GM19035 (cell line): Measurements from ENCODE around the gene TCAF1.
"Not testable (repeated sequence)": the region's sequence is repeated elsewhere in the genome, so short reads cannot be mapped to it uniquely, and the experiment has no call there.

Experiments
- ATAC-seq: cut with Tn5 transposase; IDR thresholded peaks from one replicate; pipeline ENCODE4 v1.9.1; 2021; ENCODE audit not compliant: unreplicated experiment

TCAF1 gene

DNA sequence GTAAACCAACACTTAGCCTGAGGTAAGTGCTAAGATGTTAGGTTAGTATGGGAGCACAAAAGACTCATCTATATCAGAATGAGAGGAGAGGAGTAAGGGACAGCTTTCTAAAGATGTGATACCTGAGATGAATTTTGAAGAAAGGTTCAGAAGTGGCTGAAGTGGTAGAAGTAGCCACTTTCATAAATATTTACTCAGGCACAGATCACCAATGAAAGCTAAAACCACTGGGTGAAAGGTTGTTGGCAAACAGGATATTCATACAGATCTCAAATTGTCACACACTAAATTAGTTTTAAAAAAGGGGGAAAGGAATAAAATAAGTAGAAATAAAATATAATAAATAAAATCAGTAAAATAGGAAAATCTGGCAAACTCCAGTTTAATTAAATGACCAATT is 30.4 kb downstream of the TCAF1 start:
- ATAC-seq: not testable (repeated sequence)

DNA sequence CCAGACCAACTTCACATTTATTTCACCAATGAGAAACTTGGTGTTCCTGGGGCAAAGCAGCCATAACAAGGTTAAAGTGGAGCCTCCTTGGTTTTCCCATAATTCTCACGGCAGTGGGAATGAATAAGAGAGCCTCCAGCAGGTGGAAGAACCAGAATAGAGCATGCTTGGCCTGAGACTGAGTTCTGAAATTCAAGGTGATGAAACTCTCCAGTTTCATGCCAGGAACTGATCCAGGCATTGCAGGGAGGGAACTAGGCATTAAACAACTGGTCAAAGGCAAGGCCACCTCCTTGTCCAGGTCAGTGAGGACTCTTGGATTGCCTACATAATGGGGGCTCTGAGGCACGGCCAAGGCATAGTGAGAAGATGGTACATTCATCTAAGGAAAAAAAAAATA is 44.0 kb downstream of the TCAF1 start:
- not testable (repeated sequence) for ATAC-seq

DNA sequence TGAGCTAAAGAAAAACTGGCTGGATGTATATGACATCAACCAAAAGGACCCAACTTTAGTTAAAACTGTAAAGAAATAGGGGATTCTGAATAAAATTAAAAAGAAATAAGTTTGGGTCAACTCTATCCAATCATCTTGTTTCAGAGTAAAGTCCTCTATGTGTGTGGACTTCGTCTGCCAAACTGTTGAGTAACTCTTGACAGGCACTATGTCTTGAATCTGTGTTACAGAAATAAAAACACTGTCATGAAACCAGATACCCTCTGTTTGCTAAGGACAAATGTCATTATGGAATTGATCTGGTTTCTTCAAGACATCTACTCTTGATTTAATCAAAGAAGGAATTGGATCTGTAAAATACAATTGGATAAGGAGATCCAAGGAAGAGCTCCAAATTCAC is 46.5 kb downstream of the TCAF1 start:
- not testable (repeated sequence) for ATAC-seq

DNA sequence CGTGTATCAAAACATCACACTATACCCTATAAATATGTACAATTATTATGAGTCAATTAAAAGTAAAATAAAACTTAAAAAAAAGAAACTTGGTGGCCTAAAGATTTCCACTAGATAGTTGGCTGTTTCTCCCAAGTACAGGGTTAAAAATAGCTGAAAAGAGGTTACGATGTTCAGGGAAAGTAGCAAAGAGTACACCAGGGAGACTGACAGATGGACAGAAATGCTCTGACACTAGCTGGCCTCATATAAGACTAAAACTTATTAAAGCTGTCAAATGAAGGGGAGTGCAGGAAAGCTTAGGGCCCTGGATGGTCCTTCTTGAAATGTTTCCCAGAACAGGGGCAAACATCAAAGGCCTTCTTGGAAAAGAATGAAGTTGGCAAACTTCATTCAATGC is 51.3 kb downstream of the TCAF1 start:
- no peak for ATAC-seq

DNA sequence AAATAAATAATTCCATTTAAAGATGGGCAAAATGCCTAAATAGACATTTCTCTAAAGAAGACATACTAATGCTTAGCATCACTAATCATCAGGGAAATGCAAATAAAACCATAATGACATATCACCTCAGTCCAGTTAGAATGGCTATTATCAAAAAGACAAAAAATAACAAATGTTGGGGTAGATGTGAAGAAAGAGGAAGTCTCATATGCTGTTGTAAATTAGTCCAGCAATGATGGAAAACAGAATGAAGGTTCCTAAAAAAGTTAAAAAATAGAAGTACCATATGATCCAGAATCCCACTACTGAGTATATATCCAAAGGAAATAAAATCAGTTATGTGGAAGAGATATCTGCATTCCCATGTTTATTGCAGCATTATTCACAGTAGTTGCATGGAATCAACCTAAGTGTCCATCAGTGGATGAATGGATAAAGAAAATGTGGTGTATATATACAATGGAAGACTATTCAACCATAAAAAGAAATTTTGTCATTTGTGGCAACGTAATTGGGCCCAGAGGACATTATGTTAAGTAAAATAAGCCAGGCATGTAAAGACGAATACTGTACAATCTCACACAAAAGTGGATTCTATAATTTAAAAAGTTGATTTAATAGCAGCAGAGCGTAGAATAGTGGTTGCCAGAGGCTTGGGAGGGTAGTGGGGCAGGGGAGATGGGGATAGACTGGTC is 52.0 kb downstream of the TCAF1 start:
- ATAC-seq: no peak

DNA sequence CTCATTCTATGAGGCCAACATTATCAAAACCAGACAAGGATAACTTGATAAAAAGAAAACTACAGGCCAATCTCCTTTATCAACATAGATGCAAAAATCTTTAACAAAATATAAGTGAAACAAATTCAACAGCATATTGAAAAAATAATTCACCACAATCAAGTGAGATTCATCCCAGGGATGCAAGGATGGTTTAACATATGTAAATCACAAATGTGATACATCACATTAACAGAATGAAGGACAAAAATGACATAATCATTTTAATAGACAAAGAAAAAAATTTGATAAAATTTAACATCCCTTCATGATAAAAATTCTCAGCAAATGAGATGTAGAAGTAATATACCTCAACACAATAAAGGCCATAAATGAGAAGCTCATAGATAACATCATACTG is 53.8 kb downstream of the TCAF1 start:
- no peak for ATAC-seq

GRCh38 chr7:143846692-143847091 is 55.3 kb downstream of the TCAF1 start:
- ATAC-seq: no peak

DNA sequence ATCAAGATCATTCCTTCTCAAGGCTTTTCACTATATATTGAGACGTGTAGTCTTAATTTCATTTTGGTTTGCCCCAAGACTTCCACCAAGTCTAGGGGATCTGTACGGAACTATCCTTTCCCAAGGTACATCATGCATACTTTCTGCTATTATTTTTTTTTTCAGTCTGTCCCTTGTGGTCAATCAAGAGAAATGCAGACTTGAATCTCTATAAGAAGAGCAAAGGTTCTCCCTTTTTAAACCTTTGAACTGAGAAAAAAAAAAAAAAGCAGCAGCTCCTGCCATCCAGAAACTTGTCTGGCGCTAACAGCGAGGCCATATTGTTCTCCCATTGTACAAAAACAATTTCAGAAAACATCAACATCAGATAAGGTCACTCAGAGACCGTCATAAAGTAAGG is 60.3 kb downstream of the TCAF1 start:
- not testable (repeated sequence) for ATAC-seq

DNA sequence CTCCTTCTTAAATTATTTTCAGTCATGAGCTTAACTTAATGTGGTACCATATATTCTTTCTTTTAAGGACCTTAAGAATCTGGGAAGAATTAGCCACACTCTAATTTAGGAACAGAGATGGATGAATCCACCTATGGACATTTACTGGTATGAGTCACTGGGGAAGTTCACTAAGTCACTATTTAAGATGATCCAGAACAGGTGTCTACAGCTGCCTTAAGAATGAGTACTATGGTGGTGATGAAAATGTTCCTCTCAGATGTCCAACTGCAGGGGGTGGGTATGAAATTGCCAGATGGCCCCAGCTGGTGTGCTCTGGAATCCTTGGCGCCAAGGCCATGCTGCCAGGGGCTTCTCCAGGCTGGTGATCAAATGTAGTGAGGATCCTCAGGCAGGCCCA is 61.9 kb downstream of the TCAF1 start:
- ATAC-seq: not testable (repeated sequence)

DNA sequence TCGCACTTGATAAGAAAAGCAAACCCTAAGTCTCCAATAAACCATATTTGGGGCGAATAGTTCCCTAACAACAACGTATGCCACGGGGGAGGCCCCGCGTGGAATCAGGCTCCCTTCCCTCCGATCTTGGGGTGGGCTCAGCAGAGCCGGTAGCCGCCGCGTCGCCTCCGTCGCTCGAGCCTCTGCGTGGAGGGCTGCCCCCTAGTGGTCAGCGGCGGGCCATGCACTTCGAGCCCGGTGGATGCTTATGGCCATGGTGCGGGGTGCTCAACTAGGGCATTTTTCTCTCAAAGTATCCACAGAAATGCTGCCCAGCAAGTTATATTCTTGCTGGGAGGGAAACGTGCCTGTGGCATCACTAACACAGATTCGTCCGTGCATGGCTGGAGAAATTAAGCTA is 64.8 kb downstream of the TCAF1 start:
- peak; percentile 67 for ATAC-seq

DNA sequence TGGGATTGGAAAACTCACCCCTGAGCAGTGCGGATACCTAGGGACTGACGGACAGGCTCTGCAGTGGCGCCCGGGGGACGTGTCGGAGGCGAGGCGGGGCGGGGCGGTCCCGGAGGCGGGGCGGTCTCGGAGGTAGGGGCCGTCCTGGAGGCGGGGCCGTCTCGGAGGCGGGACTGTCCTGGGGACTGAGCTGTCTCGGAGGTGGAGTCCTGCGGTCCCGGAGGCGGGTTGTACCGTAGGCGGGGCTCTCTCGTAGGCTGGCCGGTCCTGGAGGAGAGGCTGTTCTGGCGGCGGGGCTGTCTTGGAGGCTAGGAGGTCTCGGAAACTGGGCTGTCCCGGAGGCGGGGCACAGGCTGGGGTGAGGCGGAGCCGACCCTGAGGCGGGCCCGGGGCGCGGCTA is 65.4 kb downstream of the TCAF1 start:
- peak; percentile 81 for ATAC-seq

DNA sequence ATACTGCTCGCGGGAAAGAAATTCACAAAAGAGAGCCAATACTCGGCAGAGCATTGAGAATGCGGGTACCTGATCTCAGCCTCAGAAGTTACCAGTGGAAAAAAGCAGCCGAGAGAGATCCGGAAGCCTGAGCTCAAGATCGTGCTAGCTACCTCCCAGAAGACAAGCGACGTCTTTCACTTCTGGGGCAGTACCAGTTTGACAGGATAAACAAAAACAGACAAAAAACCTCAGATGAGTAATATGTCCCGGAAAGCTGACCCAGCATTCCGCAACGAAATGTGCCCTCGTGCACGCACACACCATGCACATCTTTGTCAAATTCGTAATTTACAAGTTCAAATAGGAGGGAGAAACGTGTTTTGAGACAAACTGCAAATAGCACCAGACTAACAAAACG is 65.9 kb downstream of the TCAF1 start:
- peak; percentile 35 for ATAC-seq

DNA sequence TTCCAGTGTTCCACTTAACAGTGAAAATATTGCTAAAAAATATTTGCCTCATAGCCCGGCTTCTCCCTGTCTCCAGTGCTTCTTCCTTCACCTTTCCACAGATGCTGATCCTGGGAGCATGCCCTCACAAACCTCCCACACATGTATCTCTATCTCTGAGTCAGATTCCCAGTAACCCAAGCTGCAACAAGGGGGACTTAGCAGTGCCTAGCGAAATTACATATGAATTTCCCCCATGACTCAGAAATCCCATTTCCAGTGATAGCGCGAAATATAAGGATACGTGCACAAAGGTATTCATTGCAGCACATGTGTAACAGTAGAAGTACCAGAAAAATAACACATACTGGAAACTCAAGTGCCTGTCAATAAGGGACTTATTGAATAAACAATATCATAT is 75.4 kb downstream of the TCAF1 start:
- ATAC-seq: not testable (repeated sequence)

DNA sequence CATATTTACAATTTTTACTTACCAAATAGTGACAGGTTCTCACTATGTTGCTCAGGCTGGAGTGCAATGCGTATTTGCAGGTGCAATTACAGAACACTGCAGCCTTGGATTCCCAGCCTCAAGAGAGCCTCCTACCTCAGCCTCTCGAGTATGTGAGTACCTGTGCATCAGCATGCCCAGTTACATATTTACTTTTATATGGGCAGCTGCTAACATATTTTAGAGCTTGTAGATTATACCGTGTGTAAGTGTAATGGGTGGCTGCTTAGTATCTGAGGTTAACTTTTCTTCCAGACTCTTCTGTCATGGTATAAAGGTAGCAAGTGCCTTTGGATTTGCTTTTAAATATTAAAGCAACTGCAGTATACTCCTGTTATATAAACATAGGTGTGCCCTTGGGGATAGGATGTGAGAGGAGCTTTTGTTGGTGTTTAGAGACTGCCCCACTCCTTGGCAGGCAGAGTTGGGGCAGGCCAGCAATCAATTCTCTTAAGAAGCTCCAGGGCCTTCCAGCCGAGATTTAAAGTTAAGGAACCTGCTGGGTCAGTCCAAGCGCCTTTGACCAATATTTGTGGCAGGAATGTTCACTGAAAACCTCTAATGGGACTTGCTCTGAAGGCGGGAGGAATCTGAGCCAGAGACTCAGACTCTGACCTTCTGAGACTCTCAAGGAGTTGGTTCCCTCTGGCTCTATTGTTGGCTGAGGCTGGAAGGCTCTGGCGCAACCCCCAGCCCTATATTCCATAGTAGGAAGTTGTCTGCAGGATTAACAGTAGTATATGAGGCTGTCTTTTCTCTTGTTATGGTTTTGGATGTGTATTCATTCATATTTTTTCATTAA is 77.5 kb downstream of the TCAF1 start:
- ATAC-seq: not testable (repeated sequence)

DNA sequence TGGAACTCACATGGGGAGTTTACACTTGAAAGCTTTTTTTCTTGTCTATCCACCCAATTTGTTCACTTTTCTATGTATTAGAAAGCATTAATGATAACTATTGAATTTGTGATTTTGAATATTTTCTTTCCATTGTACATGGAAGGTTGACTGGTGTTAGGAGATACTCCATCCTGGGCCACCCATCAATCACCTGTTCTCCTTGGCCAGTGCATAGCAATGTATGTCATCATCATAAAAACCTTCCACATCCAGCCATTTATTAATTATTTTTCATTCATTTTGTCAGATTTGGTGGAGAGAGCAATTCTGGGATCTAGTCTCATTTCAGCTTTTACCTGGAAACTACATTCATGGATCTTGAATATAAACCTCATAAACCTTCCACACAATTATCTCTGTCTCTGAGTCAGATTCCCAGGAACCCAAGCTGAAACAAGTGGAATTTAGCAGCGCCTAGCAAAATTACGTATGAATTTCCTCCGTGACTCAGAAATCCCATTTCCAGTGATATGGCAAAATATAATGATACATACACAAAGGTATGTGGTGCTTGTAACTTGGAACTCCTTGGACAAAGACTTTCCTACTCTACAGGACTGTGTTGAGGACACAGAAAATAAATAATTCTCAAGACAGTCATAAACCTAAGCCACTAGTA is 78.2 kb downstream of the TCAF1 start:
- ATAC-seq: not testable (repeated sequence)

DNA sequence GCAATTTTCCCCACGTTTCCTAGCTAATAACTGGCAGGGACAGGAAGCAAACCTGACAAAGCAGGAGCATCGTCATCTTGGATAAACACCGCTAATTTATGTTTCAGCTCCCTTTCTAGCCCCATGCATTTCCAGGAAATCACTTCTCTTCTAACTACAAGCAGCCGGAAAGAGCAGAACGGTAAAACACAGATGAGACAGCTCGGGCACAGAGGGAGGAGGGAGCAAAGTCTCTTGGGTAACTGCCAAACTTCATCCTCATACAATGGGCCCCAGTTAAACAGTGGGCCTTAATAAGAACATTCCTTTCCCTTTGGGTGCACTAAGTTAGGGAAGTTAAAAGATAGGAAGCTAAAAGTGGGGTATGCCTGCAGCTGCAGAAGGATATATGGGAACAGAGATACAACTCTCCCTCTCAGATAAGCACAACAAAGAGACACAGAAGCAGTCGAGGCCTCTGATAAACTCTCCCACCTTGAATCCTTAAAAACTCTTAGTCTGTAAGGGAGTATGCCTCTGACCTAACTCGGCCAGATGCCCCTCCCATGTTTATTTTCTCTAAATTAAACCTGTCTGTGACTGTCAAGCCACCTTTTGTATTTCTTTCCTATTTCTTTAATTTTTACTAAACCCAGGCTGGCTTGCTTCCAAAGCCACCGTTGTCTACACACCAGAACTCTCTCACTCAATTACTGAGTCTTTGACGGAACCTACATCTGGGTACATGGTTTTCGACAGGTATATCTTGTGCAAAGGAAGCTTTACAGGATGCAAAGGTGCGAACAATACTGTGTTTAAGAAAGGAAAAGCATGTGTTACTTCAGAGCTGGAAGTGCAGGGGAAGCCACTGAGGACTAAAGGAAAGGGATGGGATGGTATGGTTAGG is 80.3 kb downstream of the TCAF1 start:
- not testable (repeated sequence) for ATAC-seq

DNA sequence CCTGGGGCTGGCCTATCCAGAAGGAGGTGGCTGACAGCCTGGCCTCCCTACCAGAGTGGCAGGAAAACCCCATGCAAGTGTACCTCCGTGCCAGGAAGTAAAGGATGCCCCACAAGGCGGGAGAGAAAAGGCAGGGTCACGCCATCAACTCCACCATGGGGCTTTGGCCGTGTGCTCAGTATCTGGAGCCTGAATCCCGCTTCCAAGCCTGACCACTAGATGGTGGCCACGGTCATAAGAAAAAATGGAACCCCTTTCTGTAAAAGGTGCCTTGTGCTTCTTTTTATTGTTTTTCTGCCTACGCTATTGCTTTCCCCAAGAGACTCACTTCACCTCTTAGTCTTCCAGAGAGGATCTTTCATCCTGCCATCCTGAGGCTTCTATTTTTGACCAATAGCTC is 84.1 kb downstream of the TCAF1 start:
- not testable (repeated sequence) for ATAC-seq

DNA sequence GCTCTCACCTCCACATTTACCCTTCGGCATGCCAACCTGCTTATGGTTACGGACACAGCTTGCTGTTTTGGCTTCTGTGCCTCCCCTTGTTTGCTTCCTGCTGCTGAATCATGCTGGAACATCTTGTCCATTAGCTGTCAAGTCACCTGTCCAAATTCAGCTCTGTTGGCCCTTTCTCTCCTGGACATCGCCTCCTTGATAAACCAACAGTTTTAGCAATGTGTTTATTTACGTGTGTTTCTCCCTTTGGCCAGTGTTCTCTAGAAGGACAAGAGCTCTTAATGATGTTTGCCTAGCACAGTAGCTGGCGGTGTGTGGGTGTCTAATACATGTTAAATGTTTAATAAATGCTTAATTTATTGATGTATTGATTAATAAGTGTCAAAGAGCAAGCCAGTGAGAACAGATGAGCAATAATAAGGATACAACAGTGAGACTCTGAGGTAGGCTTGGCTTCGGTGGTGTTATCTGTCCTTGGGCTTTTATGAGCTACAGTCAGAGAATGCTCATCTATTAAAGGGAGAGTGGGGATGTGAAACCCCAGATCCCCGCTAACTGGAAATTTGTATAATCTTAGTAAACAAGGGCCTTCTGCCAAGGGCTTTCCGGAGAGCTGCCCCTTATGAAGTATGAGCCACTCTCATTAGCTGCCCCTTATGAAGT is 85.4 kb downstream of the TCAF1 start:
- ATAC-seq: not testable (repeated sequence)

DNA sequence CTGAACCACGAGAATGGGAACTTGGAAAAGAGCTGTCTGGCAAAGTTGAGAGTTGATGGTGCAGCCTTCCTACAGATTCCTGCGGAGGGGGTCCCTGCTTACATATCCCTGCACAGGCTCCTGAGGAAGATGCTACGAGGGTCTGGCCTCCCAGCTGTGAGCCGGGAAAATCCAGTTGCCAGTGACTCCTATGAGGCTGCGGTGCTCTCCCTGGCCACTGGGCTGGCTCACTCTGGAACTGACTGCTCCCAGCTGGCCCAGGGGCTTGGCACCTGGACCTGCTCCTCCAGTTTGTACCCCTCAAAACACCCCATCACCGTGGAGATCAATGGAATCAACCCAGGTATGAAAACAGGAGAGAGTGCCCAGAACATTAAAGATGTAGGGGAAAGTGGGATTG is 91.3 kb downstream of the TCAF1 start:
- ATAC-seq: not testable (repeated sequence)

GRCh38 chr7:143806664-143807071 is 95.3 kb downstream of the TCAF1 start:
- not testable (repeated sequence) for ATAC-seq
